ENCODE data around the gene MYF6. TPM values are rescaled to one million over a fixed set of nuclear protein-coding genes. Genes with fewer than 3 reads are reported as not detected.

The MYF6 gene
- total RNA-seq, 1 experiment from 2014 or later: not detected

GRCh38 chr12:80720516-80720915 is 13.1 kb downstream of the MYF6 start:
- Histone ChIP-seq H3K79me2 (ENCODE audit: insufficient read depth, low read length) (no peaks in the 10 kb centered on the region), H3K9ac (ENCODE audit: low read length) (no peak overlapping the region), H3K9me3 (ENCODE audit: control insufficient read depth in 1 of 2, insufficient read depth in 1 of 2, low read depth in 1 of 2, low read length in 2 of 2) (no peaks in the 10 kb centered on the region), H3K4me1 (ENCODE audit: control insufficient read depth in 1 of 2, insufficient read depth in 2 of 2, low read length in 2 of 2) (no peaks in the 10 kb centered on the region), H2AFZ (ENCODE audit: low read depth, low read length, poor library complexity, severe bottlenecking) (no peak overlapping the region), H4K20me1 (ENCODE audit: insufficient read depth) (no peaks in the 10 kb centered on the region), H3K27me3 (ENCODE audit: insufficient read depth, low read length) (peaks cover 37% of the 10 kb centered on the region), H3K36me3 (ENCODE audit: control insufficient read depth in 1 of 2, insufficient read depth in 2 of 2, low read length in 2 of 2) (no peaks in the 10 kb centered on the region), H3K4me3 (replicated peaks in 1 of 2; ENCODE audit: low read depth in 1 of 2, low read length in 2 of 2) (no peak overlapping the region), H3K4me2 (ENCODE audit: low read length) (no peak overlapping the region), H3K9me2 (ENCODE audit: insufficient read depth) (no peaks in the 10 kb centered on the region), H3K27ac (ENCODE audit: low read depth, low read length) (no peak overlapping the region)
- ATAC-seq (no peak), DNase-seq (ENCODE audit: low read depth, low spot score) (no peak)
- intact Hi-C loops (cut with micrococcal nuclease): no loop called here
- BruUV-seq (replicated peaks): no TSS peak
- ChIA-PET RAD21 (ENCODE audit: low non-redundant PET in 1 of 2, low total read pairs in 2 of 2, uncharacterized antibody in 2 of 2, unreplicated experiment in 2 of 2) (no interaction called here), POLR2A (no interaction called here), CTCF (no interaction called here)
- TF ChIP-seq ZFX (IDR thresholded peaks at IDR 0.05) (no peak), YY1 (IDR thresholded peaks at IDR 0.05; ENCODE audit: extremely low read depth, insufficient replicate concordance, low read depth, low read length) (no peak), TCF7L2 (IDR thresholded peaks at IDR 0.05; ENCODE audit: borderline replicate concordance, extremely low read depth, insufficient read depth, insufficient read length) (no peak), POLR2AphosphoS5 (IDR thresholded peaks at IDR 0.05; ENCODE audit: low read depth, low read length) (no peak), ELF1 (IDR thresholded peaks at IDR 0.05; ENCODE audit: borderline replicate concordance, low read depth) (no peak), SRF (IDR thresholded peaks at IDR 0.05; ENCODE audit: low read depth) (no peak), ATF3 (IDR thresholded peaks at IDR 0.05) (no peak), REST (IDR thresholded peaks at IDR 0.05; ENCODE audit: low read depth) (no peak), POLR2A (IDR thresholded peaks at IDR 0.05; ENCODE audit: borderline replicate concordance, extremely low read depth, insufficient read depth, insufficient read length) (no peak), SP1 (IDR thresholded peaks at IDR 0.05; ENCODE audit: low read depth) (no peak)
